AG04450 (cell line): ENCODE results near the gene PSMD1. TPM values are rescaled to one million over a fixed set of nuclear protein-coding genes. Genes with fewer than 3 reads are reported as not detected.

Experiments
- CTCF ChIA-PET: fragments of 300-600, 350-600 bp; formaldehyde crosslinking; extraction: SDS; loops from one replicate; lab custom pipeline; 2022; ENCODE audit warnings: antibody characterized with exemption, inconsistent platforms; lab: Charles Lee
- POLR2A ChIA-PET: fragments of 350-600 bp; formaldehyde crosslinking; extraction: SDS; loops from one replicate; lab custom pipeline; 2021; ENCODE audit warnings: antibody characterized with exemption, inconsistent platforms; lab: Yijun Ruan, JAX
- DNase-seq: peaks from one replicate; pipeline ENCODE4 v3.0.0-alpha.2; 2011; ENCODE audit warnings: low read depth, low spot score
- H3K27ac ChIP-seq: one replicate; pipeline ENCODE4 v1.5.1; 2012; ENCODE audit warnings: low read depth, low read length, control low read depth
- H3K27me3 ChIP-seq: one replicate; pipeline ENCODE4 v1.6.0; 2012; ENCODE audit warnings: low read length; ENCODE audit not compliant: control insufficient read depth, insufficient read depth
- H3K4me3 ChIP-seq: 2 replicates; pipeline ENCODE4 v1.5.1; 2011; ENCODE audit warnings: mild to moderate bottlenecking, low read depth, low read length, control low read depth
- H3K9me3 ChIP-seq: 2 replicates; pipeline ENCODE4 v1.5.1; 2012; ENCODE audit warnings: low read length; ENCODE audit not compliant: control insufficient read depth, insufficient read depth
- CTCF ChIP-seq: IDR thresholded peaks from 2 replicates; pipeline ENCODE4 v1.5.1; 2011; ENCODE audit warnings: low read depth, low read length, control low read depth, inconsistent platforms
- polyA plus RNA-seq: library from polyadenylated mRNA; depleted of rRNA; stranded (reverse); fragments of >200 nt; gene quantifications from 2 replicates; pipeline ENCODE4 v1.2.3, GENCODE V29; 2011

The PSMD1 gene
- polyA plus RNA-seq, 1 experiment, result 211 TPM

GRCh38 chr2:231167745-231168459 lies 111.2 kb downstream of the PSMD1 start:
- ChIA-PET CTCF (interaction anchor here (0.8 to 1.3 kb wide), 2 partner anchors 25 to 129 kb away, joined by 3 read pairs; no protein-coding TSS in a partner anchor), POLR2A (interaction anchor here (1.0 kb wide), 1 partner anchor 13 kb away, joined by 3 read pairs; no protein-coding TSS in a partner anchor)
- H3K27ac ChIP-seq, result no peak overlapping the region

GRCh38 chr2:231168460-231169139 lies 111.9 kb downstream of the PSMD1 start:
- POLR2A ChIA-PET, result interaction anchor here (1.0 kb wide), 1 partner anchor 13 kb away, joined by 3 read pairs; no protein-coding TSS in a partner anchor

More at GRCh38 chr2:231167745-231168459, 111.2 kb downstream of the PSMD1 start:
- Histone ChIP-seq H3K4me3 (no peak overlapping the region), H3K27me3 (no peaks in the 10 kb centered on the region), H3K9me3 (no peaks in the 10 kb centered on the region)
- no peak for DNase-seq
- no peak for TF ChIP-seq CTCF

GRCh38 chr2:231169488-231169887 lies 112.8 kb downstream of the PSMD1 start:
- no peak for TF ChIP-seq CTCF
- Histone ChIP-seq H3K4me3 (no peak overlapping the region), H3K9me3 (no peaks in the 10 kb centered on the region), H3K27me3 (no peaks in the 10 kb centered on the region), H3K27ac (no peak overlapping the region)
- DNase-seq, result no peak
- ChIA-PET POLR2A (no interaction called here), CTCF (interaction anchor here (1.3 kb wide), 1 partner anchor 23 kb away, joined by 5 read pairs; no protein-coding TSS in a partner anchor)

More at GRCh38 chr2:231168460-231169139, 111.9 kb downstream of the PSMD1 start:
- TF ChIP-seq CTCF, result no peak
- no peaks in the 10 kb centered on the region for H3K9me3 ChIP-seq
- no peak overlapping the region for H3K4me3 ChIP-seq
- CTCF ChIA-PET, result no interaction called here
- no peak for DNase-seq
- H3K27ac ChIP-seq, result no peak overlapping the region
- H3K27me3 ChIP-seq, result no peaks in the 10 kb centered on the region

- no peak for TF ChIP-seq CTCF
- Histone ChIP-seq H3K27ac (no peak overlapping the region), H3K27me3 (no peaks in the 10 kb centered on the region), H3K4me3 (no peak overlapping the region), H3K9me3 (no peaks in the 10 kb centered on the region)
- ChIA-PET POLR2A (no interaction called here), CTCF (interaction anchor here (1.3 kb wide), 1 partner anchor 22 kb away, joined by 5 read pairs; no protein-coding TSS in a partner anchor)
- no peak for DNase-seq
Measured at GRCh38 chr2:231170055-231170454, 113.4 kb downstream of the PSMD1 start.
